ENCODE data around the gene DTX1. TPM values are rescaled to one million over a fixed set of nuclear protein-coding genes. Genes with fewer than 3 reads are reported as not detected.
"Not testable (repeated sequence)": the region's sequence is repeated elsewhere in the genome, so short reads cannot be mapped to it uniquely, and the experiment has no call there.

Gene DTX1
- total RNA-seq, 1 donor from 2014 or later, result 0.68 TPM

- no peak for ATAC-seq
These were observed 81.6 kb downstream of the DTX1 start for GRCh38 chr12:113137861-113138783.

- no peak for ATAC-seq
These were observed 82.3 kb downstream of the DTX1 start for GRCh38 chr12:113138826-113139225.

GRCh38 chr12:113140706-113141105, 84.2 kb downstream of the DTX1 start:
- ATAC-seq, result no peak

GRCh38 chr12:113141716-113142115, 85.2 kb downstream of the DTX1 start:
- not testable (repeated sequence) for ATAC-seq

- peak; percentile 24 for ATAC-seq
These were observed 85.8 kb downstream of the DTX1 start for GRCh38 chr12:113142173-113142885.

- ATAC-seq, result no peak
These were observed 86.4 kb downstream of the DTX1 start for GRCh38 chr12:113142886-113143332.

- no peak for ATAC-seq
These were observed 87.4 kb downstream of the DTX1 start for GRCh38 chr12:113143959-113144358.

- ATAC-seq, result no peak
These were observed 88.3 kb downstream of the DTX1 start for GRCh38 chr12:113144806-113145205.

GRCh38 chr12:113145720-113146551, 89.4 kb downstream of the DTX1 start:
- ATAC-seq, result no peak

- ATAC-seq, result no peak
These were observed 90.5 kb downstream of the DTX1 start for GRCh38 chr12:113146999-113147398.

Other genes starting within 250 kb of the DTX1 start
- gene OAS1, start 149.8 kb upstream of the DTX1 start, total RNA-seq, result 37.2 TPM
- gene OAS3, start 118.3 kb upstream of the DTX1 start, total RNA-seq, result 33.6 TPM
- gene OAS2, start 78.2 kb upstream of the DTX1 start, total RNA-seq, result 20.6 TPM
- 53.1 TPM for gene RASAL1, start 79.0 kb downstream of the DTX1 start, total RNA-seq
- 0.20 TPM for gene CFAP73, start 93.0 kb downstream of the DTX1 start, total RNA-seq
- 46.6 TPM for gene DDX54, start 128.7 kb downstream of the DTX1 start, total RNA-seq
- 11.0 TPM for gene RITA1, start 129.0 kb downstream of the DTX1 start, total RNA-seq
- gene TPCN1, start 164.7 kb downstream of the DTX1 start, total RNA-seq, result 35.2 TPM